ENCODE measurements around the gene TSSK6. TPM values are rescaled to one million over a fixed set of nuclear protein-coding genes. Genes with fewer than 3 reads are reported as not detected.

TSSK6 gene
- total RNA-seq, 1 donor from 2014 or later, result 0.77 TPM

DNA sequence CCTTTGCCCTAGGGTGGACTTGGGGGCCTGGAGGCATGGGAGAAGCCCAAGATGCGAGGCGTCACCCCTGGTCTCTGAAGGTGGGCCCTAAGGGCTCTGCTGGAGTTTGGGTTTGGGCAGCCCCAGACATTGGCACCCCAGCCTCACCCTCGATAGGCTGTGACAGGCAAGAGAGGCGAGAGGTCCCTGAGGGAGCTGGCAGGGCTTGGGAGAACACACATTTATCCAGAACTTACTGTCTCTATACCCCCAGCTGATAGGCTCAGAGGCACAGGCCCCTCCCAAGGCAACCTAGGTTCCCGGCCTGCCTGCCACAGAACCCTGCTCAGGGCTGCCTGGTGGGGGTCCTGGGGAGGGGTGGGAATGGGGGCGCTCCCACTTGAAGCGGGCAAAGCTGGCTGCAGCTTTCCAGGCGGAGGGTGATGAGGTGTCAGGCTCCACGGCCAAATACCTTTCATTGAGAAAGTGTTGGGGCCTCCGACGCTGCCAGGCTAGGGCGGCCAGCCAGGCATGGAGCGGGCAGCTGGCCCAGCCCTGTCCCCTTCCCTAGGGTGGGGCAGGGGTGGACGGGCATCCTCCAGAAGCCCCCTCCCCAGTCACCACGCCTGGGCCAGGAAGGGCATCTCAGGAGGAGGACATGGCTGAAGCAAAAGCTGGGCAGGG is 32.5 kb upstream of the TSSK6 start:
- Histone ChIP-seq H3K27me3 (ENCODE audit: low read depth) (peaks cover 79% of the 10 kb centered on the region), H3K9me3 (replicated peaks) (peaks cover 4% of the 10 kb centered on the region), H3K4me1 (peaks cover 26% of the 10 kb centered on the region), H3K27ac (replicated peaks) (peak overlapping the region; percentile 77), H3K36me3 (no peaks in the 10 kb centered on the region), H3K4me3 (no peak overlapping the region)
- intact Hi-C loops (cut with micrococcal nuclease), result no loop called here
- peak; percentile 39 for DNase-seq
- TF ChIP-seq CTCF (IDR thresholded peaks at IDR 0.05; ENCODE audit: borderline replicate concordance), result no peak

DNA sequence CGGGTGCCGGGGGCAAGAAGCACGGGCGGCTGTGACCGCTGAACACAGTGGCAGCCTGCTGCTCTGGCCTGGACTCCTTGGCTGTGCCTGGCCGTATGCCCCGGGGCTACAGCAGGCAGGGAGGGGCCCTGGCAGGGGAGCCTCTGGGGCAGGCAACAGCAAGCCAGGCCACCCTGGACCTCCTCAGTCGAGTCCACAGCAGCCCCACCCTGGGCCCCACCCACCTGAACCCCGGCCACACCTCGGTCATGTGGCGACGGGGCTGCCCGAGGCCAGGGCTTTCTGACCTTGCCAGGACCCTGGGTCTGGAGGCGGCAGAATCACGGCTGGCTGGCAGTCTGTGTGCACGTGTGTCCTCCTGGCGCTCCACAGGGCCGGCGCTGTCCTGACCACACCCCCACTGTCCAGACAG is 31.4 kb upstream of the TSSK6 start:
- TF ChIP-seq CTCF (IDR thresholded peaks at IDR 0.05; ENCODE audit: borderline replicate concordance), result no peak
- peaks cover 89% of the 10 kb centered on the region for H3K27me3 ChIP-seq (ENCODE audit: low read depth)
- peaks cover 26% of the 10 kb centered on the region for H3K4me1 ChIP-seq
- H3K36me3 ChIP-seq, result no peaks in the 10 kb centered on the region
- peaks cover 4% of the 10 kb centered on the region for H3K9me3 ChIP-seq (replicated peaks)
- H3K27ac ChIP-seq (replicated peaks), result peak overlapping the region; percentile 77
- peak; percentile 63 for DNase-seq
- intact Hi-C loops (cut with micrococcal nuclease), result no loop called here
- H3K4me3 ChIP-seq, result peak overlapping the region; percentile 11

- no peak overlapping the region for H3K27ac ChIP-seq (replicated peaks)
- intact Hi-C loops (cut with micrococcal nuclease), result no loop called here
- no peak overlapping the region for H3K4me3 ChIP-seq
- peaks cover 96% of the 10 kb centered on the region for H3K27me3 ChIP-seq (ENCODE audit: low read depth)
- DNase-seq, result no peak
- peaks cover 36% of the 10 kb centered on the region for H3K4me1 ChIP-seq
- no peaks in the 10 kb centered on the region for H3K36me3 ChIP-seq
- no peak for TF ChIP-seq CTCF (IDR thresholded peaks at IDR 0.05; ENCODE audit: borderline replicate concordance)
- peaks cover under 1% of the 10 kb centered on the region for H3K9me3 ChIP-seq (replicated peaks)
These were observed 30.4 kb upstream of the TSSK6 start for GRCh38 chr19:19545707-19546106.

GRCh38 chr19:19544954-19545591 is 29.7 kb upstream of the TSSK6 start:
- Histone ChIP-seq H3K36me3 (no peaks in the 10 kb centered on the region), H3K4me3 (no peak overlapping the region), H3K27ac (replicated peaks) (no peak overlapping the region), H3K27me3 (ENCODE audit: low read depth) (peaks cover 96% of the 10 kb centered on the region), H3K4me1 (peaks cover 40% of the 10 kb centered on the region), H3K9me3 (replicated peaks) (no peaks in the 10 kb centered on the region)
- DNase-seq, result no peak
- no peak for TF ChIP-seq CTCF (IDR thresholded peaks at IDR 0.05; ENCODE audit: borderline replicate concordance)
- intact Hi-C loops (cut with micrococcal nuclease), result no loop called here

- Histone ChIP-seq H3K27ac (replicated peaks) (no peak overlapping the region), H3K27me3 (ENCODE audit: low read depth) (peaks cover 96% of the 10 kb centered on the region)
- intact Hi-C loops (cut with micrococcal nuclease), result no loop called here
These were observed 29.1 kb upstream of the TSSK6 start for GRCh38 chr19:19544257-19544953.

More at GRCh38 chr19:19544257-19544953, 29.1 kb upstream of the TSSK6 start:
- Histone ChIP-seq H3K4me3 (no peak overlapping the region), H3K4me1 (peaks cover 36% of the 10 kb centered on the region), H3K36me3 (no peaks in the 10 kb centered on the region), H3K9me3 (replicated peaks) (no peaks in the 10 kb centered on the region)
- DNase-seq, result no peak
- TF ChIP-seq CTCF (IDR thresholded peaks at IDR 0.05; ENCODE audit: borderline replicate concordance), result no peak

Data from left ventricle myocardium inferior (tissue), 1 donor.